ENCODE measurements around the gene ZNF330.

DNA sequence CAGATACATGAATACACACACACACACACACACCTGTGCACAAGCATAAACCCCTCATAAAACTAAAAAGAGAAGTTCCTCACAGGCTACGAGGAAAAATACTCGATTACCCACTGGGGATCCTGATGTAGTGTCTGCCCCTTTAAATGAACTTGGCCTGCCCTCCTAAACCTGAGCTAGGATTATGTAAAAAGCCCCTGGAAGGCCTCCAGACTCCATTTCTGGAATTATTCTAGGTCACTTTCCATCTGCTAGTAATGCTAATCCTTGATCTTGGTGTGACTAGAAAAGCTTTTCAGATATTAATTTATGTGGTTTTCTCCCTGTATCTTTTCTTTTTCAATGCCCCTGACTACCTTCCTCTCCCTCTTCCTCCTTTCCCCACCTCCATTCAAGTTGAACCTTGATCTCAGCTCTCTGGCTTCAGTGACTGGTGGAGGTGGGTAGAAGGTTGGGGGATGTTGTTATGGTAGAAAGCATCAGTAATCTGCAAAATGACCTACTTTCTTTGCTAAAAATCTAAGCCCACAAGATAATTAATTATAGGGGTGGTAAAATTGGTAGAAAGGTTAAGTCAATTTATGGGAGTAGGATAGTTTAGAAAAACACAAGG lies 25.5 kb upstream of the ZNF330 start:
- TF ChIP-seq, protein P1, sequence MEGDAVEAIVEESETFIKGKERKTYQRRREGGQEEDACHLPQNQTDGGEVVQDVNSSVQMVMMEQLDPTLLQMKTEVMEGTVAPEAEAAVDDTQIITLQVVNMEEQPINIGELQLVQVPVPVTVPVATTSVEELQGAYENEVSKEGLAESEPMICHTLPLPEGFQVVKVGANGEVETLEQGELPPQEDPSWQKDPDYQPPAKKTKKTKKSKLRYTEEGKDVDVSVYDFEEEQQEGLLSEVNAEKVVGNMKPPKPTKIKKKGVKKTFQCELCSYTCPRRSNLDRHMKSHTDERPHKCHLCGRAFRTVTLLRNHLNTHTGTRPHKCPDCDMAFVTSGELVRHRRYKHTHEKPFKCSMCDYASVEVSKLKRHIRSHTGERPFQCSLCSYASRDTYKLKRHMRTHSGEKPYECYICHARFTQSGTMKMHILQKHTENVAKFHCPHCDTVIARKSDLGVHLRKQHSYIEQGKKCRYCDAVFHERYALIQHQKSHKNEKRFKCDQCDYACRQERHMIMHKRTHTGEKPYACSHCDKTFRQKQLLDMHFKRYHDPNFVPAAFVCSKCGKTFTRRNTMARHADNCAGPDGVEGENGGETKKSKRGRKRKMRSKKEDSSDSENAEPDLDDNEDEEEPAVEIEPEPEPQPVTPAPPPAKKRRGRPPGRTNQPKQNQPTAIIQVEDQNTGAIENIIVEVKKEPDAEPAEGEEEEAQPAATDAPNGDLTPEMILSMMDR (IDR thresholded peaks at IDR 0.05; ENCODE audit: insufficient read depth, low read depth, low read length), result no peak
- no peak for TF ChIP-seq EZH2 (IDR thresholded peaks at IDR 0.05; ENCODE audit: insufficient read depth, low read length)

All from astrocyte (in vitro differentiated cells and primary cell).